Measurements from ENCODE around the gene PRR14L. TPM values are rescaled to one million over a fixed set of nuclear protein-coding genes. Genes with fewer than 3 reads are reported as not detected.

The PRR14L gene
- total RNA-seq, 1 experiment from 2014 or later = 42.5 TPM

GRCh38 chr22:31637447-31637890 is 112.5 kb downstream of the PRR14L start:
- Mint-ChIP-seq H3K4me3 (ENCODE audit: unreplicated experiment) (no peak overlapping the region), H3K9me3 (ENCODE audit: unreplicated experiment) (no peaks in the 10 kb centered on the region), H3K27ac (ENCODE audit: unreplicated experiment) (peak overlapping the region; percentile 45), H3K27me3 (ENCODE audit: insufficient read depth, unreplicated experiment) (no peaks in the 10 kb centered on the region), H3K36me3 (ENCODE audit: insufficient read depth, unreplicated experiment) (peaks cover 49% of the 10 kb centered on the region), H3K4me1 (ENCODE audit: low read depth, unreplicated experiment) (peaks cover 11% of the 10 kb centered on the region)
- DNase-seq = no peak
- BruUV-seq (replicated peaks) = no TSS peak
- CTCF ChIA-PET = interaction anchor here (0.8 kb wide), 1 partner anchor 76 kb away, joined by 3 read pairs; no protein-coding TSS in a partner anchor
- Histone ChIP-seq H3K4me3 (ENCODE audit: low read depth, low read length) (no peak overlapping the region), H3K9me3 (no peaks in the 10 kb centered on the region), H3K27me3 (replicated peaks; ENCODE audit: control insufficient read depth, insufficient read depth, low read length) (no peaks in the 10 kb centered on the region), H3K36me3 (ENCODE audit: control insufficient read depth, insufficient read depth, low read length) (no peaks in the 10 kb centered on the region; the same call in 1 of the 2 replicates), H3K4me1 (no peaks in the 10 kb centered on the region)
- POLR2A ChIA-PET = no interaction called here
- TF ChIP-seq CTCF (IDR thresholded peaks at IDR 0.05; ENCODE audit: insufficient read depth in 1 of 2, low read depth in 1 of 2, low read length in 1 of 2, severe bottlenecking in 1 of 2, unreplicated experiment in 1 of 2) = no peak
- intact Hi-C loops (cut with micrococcal nuclease; ENCODE audit: unreplicated experiment) = no loop called here

GRCh38 chr22:31635638-31636306 is 114.2 kb downstream of the PRR14L start:
- intact Hi-C loops (cut with micrococcal nuclease; ENCODE audit: unreplicated experiment) = no loop called here
- Mint-ChIP-seq H3K9me3 (ENCODE audit: unreplicated experiment) (no peaks in the 10 kb centered on the region), H3K27ac (ENCODE audit: unreplicated experiment) (peak overlapping the region; percentile 72), H3K27me3 (ENCODE audit: insufficient read depth, unreplicated experiment) (no peaks in the 10 kb centered on the region), H3K4me1 (ENCODE audit: low read depth, unreplicated experiment) (peaks cover 6% of the 10 kb centered on the region), H3K36me3 (ENCODE audit: insufficient read depth, unreplicated experiment) (peaks cover 44% of the 10 kb centered on the region), H3K4me3 (ENCODE audit: unreplicated experiment) (no peak overlapping the region)
- POLR2A ChIA-PET = no interaction called here
- BruUV-seq (replicated peaks) = no TSS peak
- H3K4me3 ChIP-seq (ENCODE audit: low read depth, low read length) = no peak overlapping the region
- TF ChIP-seq CTCF (IDR thresholded peaks at IDR 0.05; ENCODE audit: insufficient read depth in 1 of 2, low read depth in 1 of 2, low read length in 1 of 2, severe bottlenecking in 1 of 2, unreplicated experiment in 1 of 2) = no peak
- DNase-seq = no peak
- H3K27me3 ChIP-seq (replicated peaks; ENCODE audit: control insufficient read depth, insufficient read depth, low read length) = no peaks in the 10 kb centered on the region
- H3K9me3 ChIP-seq = no peaks in the 10 kb centered on the region
- 0 out of 2 replicates have a peak, but pooled peaks cover 4% of the 10 kb centered on the region for H3K4me1 ChIP-seq
- CTCF ChIA-PET = no interaction called here
- H3K36me3 ChIP-seq (ENCODE audit: control insufficient read depth, insufficient read depth, low read length) = no peaks in the 10 kb centered on the region

- TF ChIP-seq CTCF (IDR thresholded peaks at IDR 0.05; ENCODE audit: insufficient read depth in 1 of 2, low read depth in 1 of 2, low read length in 1 of 2, severe bottlenecking in 1 of 2, unreplicated experiment in 1 of 2) = no peak
- peak overlapping the region; percentile 60 for H3K4me3 ChIP-seq (ENCODE audit: low read depth, low read length)
- DNase-seq = no peak
- no peaks in the 10 kb centered on the region for H3K9me3 Mint-ChIP-seq (ENCODE audit: unreplicated experiment)
- H3K27me3 ChIP-seq (replicated peaks; ENCODE audit: control insufficient read depth, insufficient read depth, low read length) = no peaks in the 10 kb centered on the region
- H3K4me1 ChIP-seq = peaks cover 28% of the 10 kb centered on the region
- intact Hi-C loops (cut with micrococcal nuclease; ENCODE audit: unreplicated experiment) = loop anchor here (2.0 kb wide), 1 partner anchor 31 kb away; the partner anchor contains the start of gene PISD
- ChIA-PET CTCF (interaction anchor here (1.1 to 2.4 kb wide), 6 partner anchors 9 to 339 kb away, joined by 3 to 19 read pairs (median 10); no protein-coding TSS in a partner anchor), POLR2A (interaction anchor here (0.6 to 2.0 kb wide), 2 partner anchors 15 to 31 kb away, joined by 3 to 12 read pairs; partner anchors contain the start of gene PISD)
- no peaks in the 10 kb centered on the region for H3K27me3 Mint-ChIP-seq (ENCODE audit: insufficient read depth, unreplicated experiment)
- H3K27ac Mint-ChIP-seq (ENCODE audit: unreplicated experiment) = peak overlapping the region; percentile 29
- H3K36me3 ChIP-seq (ENCODE audit: control insufficient read depth, insufficient read depth, low read length) = no peaks in the 10 kb centered on the region
- BruUV-seq (replicated peaks) = TSS peak; percentile 49
- H3K4me1 Mint-ChIP-seq (ENCODE audit: low read depth, unreplicated experiment) = peaks cover 29% of the 10 kb centered on the region
- H3K4me3 Mint-ChIP-seq (ENCODE audit: unreplicated experiment) = peak overlapping the region; percentile 80
- peaks cover 25% of the 10 kb centered on the region for H3K36me3 Mint-ChIP-seq (ENCODE audit: insufficient read depth, unreplicated experiment)
- H3K9me3 ChIP-seq = no peaks in the 10 kb centered on the region
These were observed 118.5 kb downstream of the PRR14L start for GRCh38 chr22:31631436-31631835.

Other genes starting within 250 kb of the PRR14L start
- 56.7 and 58.7 TPM in 2 replicates for gene PISD, start 87.9 kb downstream of the PRR14L start, total RNA-seq (2022)
- gene DEPDC5, start 3.9 kb upstream of the PRR14L start, total RNA-seq (2022) = 19.4 and 29.8 TPM in 2 replicates
- gene YWHAH, start 194.4 kb upstream of the PRR14L start, total RNA-seq (2022) = 128 and 135 TPM in 2 replicates

All from Caco-2 (cell line).